Vagina (tissue), 2 donors: ENCODE measurements around the gene MSANTD1.

Source experiments
- POLR2A ChIP-seq, 2 donors: fragments of 450-650 bp; IDR thresholded peaks; one replicate each; pipeline ENCODE4 v1.6.1; 2017; ENCODE audit warnings: antibody characterized with exemption in 2 of 2, mild to moderate bottlenecking in 2 of 2, moderate library complexity in 2 of 2
- POLR2AphosphoS5 ChIP-seq, 2 donors: sonication (generic); formaldehyde crosslinking; IDR thresholded peaks; one replicate each; pipeline ENCODE4 v1.9.0; 2017; ENCODE audit warnings: antibody characterized with exemption in 2 of 2, mild to moderate bottlenecking in 2 of 2, low read depth in 1 of 2; ENCODE audit not compliant: insufficient read depth in 1 of 2
- TF ChIP-seq, protein P1 (sequence below), 3 experiments: fragments of 450-650 bp in 2 of 3; fragments of 200-600 bp in 1 of 3; sonication (generic) in 1 of 3; IDR thresholded peaks; one replicate each; pipeline ENCODE4 v1.5.1; 2017 to 2019; ENCODE audit warnings: antibody characterized with exemption in 3 of 3, mild to moderate bottlenecking in 2 of 3, moderate library complexity in 2 of 3

DNA sequence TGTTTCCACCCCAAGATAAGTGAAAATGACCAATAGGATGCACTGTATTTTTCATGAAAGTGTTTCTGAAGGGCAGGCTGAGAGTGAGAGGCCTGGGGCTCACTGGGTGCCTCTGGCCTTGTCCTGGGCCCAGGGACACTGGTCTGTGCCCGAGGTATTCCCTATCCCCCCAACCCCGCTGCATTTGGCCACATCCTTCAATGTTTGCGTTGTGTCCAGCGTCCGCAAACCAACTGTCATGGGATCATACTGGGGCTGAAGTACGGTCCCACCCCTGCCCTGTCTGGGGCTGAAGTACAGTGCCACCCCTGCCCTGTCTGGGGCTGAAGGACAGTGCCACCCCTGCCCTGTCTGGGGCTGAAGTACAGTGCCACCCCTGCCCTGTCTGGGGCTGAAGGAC is 22.0 kb upstream of the MSANTD1 start:
- TF ChIP-seq, protein P1, sequence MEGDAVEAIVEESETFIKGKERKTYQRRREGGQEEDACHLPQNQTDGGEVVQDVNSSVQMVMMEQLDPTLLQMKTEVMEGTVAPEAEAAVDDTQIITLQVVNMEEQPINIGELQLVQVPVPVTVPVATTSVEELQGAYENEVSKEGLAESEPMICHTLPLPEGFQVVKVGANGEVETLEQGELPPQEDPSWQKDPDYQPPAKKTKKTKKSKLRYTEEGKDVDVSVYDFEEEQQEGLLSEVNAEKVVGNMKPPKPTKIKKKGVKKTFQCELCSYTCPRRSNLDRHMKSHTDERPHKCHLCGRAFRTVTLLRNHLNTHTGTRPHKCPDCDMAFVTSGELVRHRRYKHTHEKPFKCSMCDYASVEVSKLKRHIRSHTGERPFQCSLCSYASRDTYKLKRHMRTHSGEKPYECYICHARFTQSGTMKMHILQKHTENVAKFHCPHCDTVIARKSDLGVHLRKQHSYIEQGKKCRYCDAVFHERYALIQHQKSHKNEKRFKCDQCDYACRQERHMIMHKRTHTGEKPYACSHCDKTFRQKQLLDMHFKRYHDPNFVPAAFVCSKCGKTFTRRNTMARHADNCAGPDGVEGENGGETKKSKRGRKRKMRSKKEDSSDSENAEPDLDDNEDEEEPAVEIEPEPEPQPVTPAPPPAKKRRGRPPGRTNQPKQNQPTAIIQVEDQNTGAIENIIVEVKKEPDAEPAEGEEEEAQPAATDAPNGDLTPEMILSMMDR (IDR thresholded peaks at IDR 0.05), result no peak
- TF ChIP-seq POLR2A (IDR thresholded peaks at IDR 0.05) (no peak), POLR2AphosphoS5 (IDR thresholded peaks at IDR 0.05; ENCODE audit: insufficient read depth in 1 of 2, low read depth in 1 of 2) (no peak)
